K562 (cell line): ENCODE measurements around the gene ACTR5. TPM values are rescaled to one million over a fixed set of nuclear protein-coding genes. Genes with fewer than 3 reads are reported as not detected.
A peak's percentile ranks its signal among the peaks of the same experiment; 100 is the strongest.

ENCODE experiments used
- ARID1B ChIP-seq: fragments of 450-650 bp; IDR thresholded peaks from 2 replicates; pipeline ENCODE4 v1.6.1; 2016; ENCODE audit warnings: antibody characterized with exemption, mild to moderate bottlenecking, inconsistent platforms
- ATF1 ChIP-seq, 2 experiments: fragments of 450-650 bp in 1 of 2; IDR thresholded peaks; 2 replicates each; pipeline ENCODE4 v1.6.1; 2016; ENCODE audit warnings: missing compliant biosample characterization in 1 of 2, missing genetic modification characterization in 1 of 2
- BDP1 ChIP-seq: IDR thresholded peaks from 3 replicates; pipeline ENCODE4 v1.6.1; 2011; ENCODE audit not compliant: insufficient read length, insufficient read depth
- BRCA1 ChIP-seq, 2 experiments: fragments of 450-650 bp in 1 of 2; sonication (generic) in 1 of 2; formaldehyde crosslinking in 1 of 2; IDR thresholded peaks; 2 replicates each; pipeline versions ENCODE4 v1.5.0 to v1.6.1; 2017 to 2020; ENCODE audit warnings: mild to moderate bottlenecking in 1 of 2, missing genetic modification reagents in 1 of 2
- CHD4 ChIP-seq: fragments of 200-600 bp; sonication (generic); IDR thresholded peaks from 3 replicates; pipeline ENCODE4 v1.6.1; 2012; ENCODE audit warnings: low read depth, mild to moderate bottlenecking, mixed read lengths, low read length, inconsistent platforms; ENCODE audit not compliant: insufficient read depth, insufficient replicate concordance, poor library complexity, severe bottlenecking
- CREB1 ChIP-seq, 2 experiments: sonication (generic) in 1 of 2; formaldehyde crosslinking in 1 of 2; IDR thresholded peaks; 2 replicates each; pipeline versions ENCODE4 v1.6.1 to v1.8.0; 2012 to 2022; ENCODE audit warnings: inconsistent platforms in 1 of 2, mild to moderate bottlenecking in 1 of 2, missing genetic modification reagents in 1 of 2, moderate library complexity in 1 of 2
- CXXC5 ChIP-seq: fragments of 250-450 bp; sonication (Bioruptor Pico); IDR thresholded peaks from 2 replicates; pipeline ENCODE4 v1.8.0; 2022; ENCODE audit warnings: inconsistent platforms, mild to moderate bottlenecking, moderate library complexity
- DNMT1 ChIP-seq: fragments of 450-650 bp; IDR thresholded peaks from 2 replicates; pipeline ENCODE4 v1.6.1; 2016; ENCODE audit warnings: antibody characterized with exemption, mild to moderate bottlenecking
- GABPA ChIP-seq: fragments of 200-800 bp; sonication (Bioruptor generic); conservative IDR thresholded peaks from 2 replicates; pipeline ENCODE4 v1.6.1; 2016; ENCODE audit warnings: low read depth, missing genetic modification characterization, missing compliant biosample characterization
- KDM1A ChIP-seq, 2 experiments: fragments of 450-650 bp; IDR thresholded peaks; 2 replicates each; pipeline ENCODE4 v1.6.1; 2016; ENCODE audit warnings: mild to moderate bottlenecking in 2 of 2
- MAFG ChIP-seq: fragments of 450-650 bp; conservative IDR thresholded peaks from 2 replicates; pipeline ENCODE4 v1.6.1; 2016; ENCODE audit warnings: missing genetic modification characterization, missing compliant biosample characterization
- NFE2 ChIP-seq: IDR thresholded peaks from 2 replicates; pipeline ENCODE4 v1.6.1; 2014; ENCODE audit warnings: antibody characterized with exemption, low read depth
- NFXL1 ChIP-seq: fragments of 450-650 bp; formaldehyde crosslinking; IDR thresholded peaks from 2 replicates; pipeline ENCODE4 v1.4.0; 2021; ENCODE audit warnings: mild to moderate bottlenecking
- POLR2AphosphoS2 ChIP-seq: IDR thresholded peaks from 2 replicates; pipeline ENCODE4 v1.6.1; 2012; ENCODE audit warnings: low read length, improper control_type of control experiment
- PTTG1 ChIP-seq: fragments of 450-650 bp; IDR thresholded peaks from 2 replicates; pipeline ENCODE4 v1.6.1; 2016; ENCODE audit warnings: low read depth, mild to moderate bottlenecking, missing genetic modification characterization, missing compliant biosample characterization
- SAFB ChIP-seq: fragments of 200-400 bp; formaldehyde crosslinking; IDR thresholded peaks from 2 replicates; pipeline ENCODE4 v1.6.1; 2017; ENCODE audit warnings: low read depth, low read length, borderline replicate concordance
- SMARCA4 ChIP-seq: fragments of 450-650 bp; IDR thresholded peaks from 2 replicates; pipeline ENCODE4 v1.6.1; 2016
- TSC22D4 ChIP-seq: fragments of 450-650 bp; IDR thresholded peaks from 2 replicates; pipeline ENCODE4 v1.6.1; 2016; ENCODE audit warnings: missing genetic modification characterization, missing biosample characterization, control low read depth
- ZNF3 ChIP-seq: fragments of 250-450 bp; sonication (Bioruptor Pico); IDR thresholded peaks from 2 replicates; pipeline ENCODE4 v1.5.0; 2021; ENCODE audit warnings: mild to moderate bottlenecking, moderate library complexity
- ZNF316 ChIP-seq: fragments of 450-650 bp; IDR thresholded peaks from 2 replicates; pipeline ENCODE4 v1.6.1; 2016
- ZNF57 ChIP-seq: fragments of 450-650 bp; formaldehyde crosslinking; IDR thresholded peaks from 2 replicates; pipeline ENCODE4 v1.4.0; 2020; ENCODE audit warnings: mild to moderate bottlenecking, moderate library complexity
- ZNF699 ChIP-seq: fragments of 250-450 bp; sonication (Bioruptor Pico); IDR thresholded peaks from 2 replicates; pipeline ENCODE4 v1.8.0; 2021; ENCODE audit warnings: mild to moderate bottlenecking, moderate library complexity; ENCODE audit not compliant: insufficient replicate concordance
- polyA plus RNA-seq, 8 experiments: library from polyadenylated mRNA; depleted of rRNA in 4 of 8; stranded (reverse) in 5 of 8; unstranded in 3 of 8; fragments of >200 nt; fragmentation: Nextera tagmentation in 2 of 8; fragmentation: Illumina TruSeq in 1 of 8; extraction: Ambion mirVana in 2 of 8; extraction: Trizol in 1 of 8; gene quantifications; 2 replicates each; pipeline versions ENCODE4 v1.2.1 to v1.2.3, GENCODE V29; 2011 to 2014; ENCODE audit warnings: inconsistent platforms in 1 of 8, missing spikeins in 1 of 8
- total RNA-seq, 7 experiments: library from RNA; depleted of rRNA in 6 of 7; stranded (reverse); fragments of >200 nt in 6 of 7; fragmentation: Illumina TruSeq in 2 of 7; extraction: Trizol in 2 of 7; gene quantifications; 2 replicates each; pipeline versions ENCODE4 v1.2.1 to v1.2.3, GENCODE V29; 2011 to 2021; ENCODE audit warnings: low replicate concordance in 1 of 7
- TF ChIP-seq, protein P1 (sequence below): fragments of 450-650 bp; IDR thresholded peaks from one replicate; pipeline ENCODE4 v1.6.1; 2018; ENCODE audit warnings: mild to moderate bottlenecking, moderate library complexity; ENCODE audit not compliant: partially characterized antibody
- TF ChIP-seq, protein P2 (sequence below): fragments of 250-450 bp; sonication (Bioruptor Pico); IDR thresholded peaks from 2 replicates; pipeline ENCODE4 v1.5.1; 2021; ENCODE audit warnings: mild to moderate bottlenecking

Gene ACTR5
- total and polyA plus RNA-seq, 9 of the 15 experiments (the other 6 are each of a cell fraction or from before 2014, with no cell fraction given) = 0.93 to 18.8 (median 12.9) TPM

GRCh38 chr20:38757145-38757775, 9.0 kb downstream of the ACTR5 start (continued):
- TF ChIP-seq, protein P1, sequence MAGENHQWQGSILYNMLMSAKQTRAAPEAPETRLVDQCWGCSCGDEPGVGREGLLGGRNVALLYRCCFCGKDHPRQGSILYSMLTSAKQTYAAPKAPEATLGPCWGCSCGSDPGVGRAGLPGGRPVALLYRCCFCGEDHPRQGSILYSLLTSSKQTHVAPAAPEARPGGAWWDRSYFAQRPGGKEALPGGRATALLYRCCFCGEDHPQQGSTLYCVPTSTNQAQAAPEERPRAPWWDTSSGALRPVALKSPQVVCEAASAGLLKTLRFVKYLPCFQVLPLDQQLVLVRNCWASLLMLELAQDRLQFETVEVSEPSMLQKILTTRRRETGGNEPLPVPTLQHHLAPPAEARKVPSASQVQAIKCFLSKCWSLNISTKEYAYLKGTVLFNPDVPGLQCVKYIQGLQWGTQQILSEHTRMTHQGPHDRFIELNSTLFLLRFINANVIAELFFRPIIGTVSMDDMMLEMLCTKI = no peak
- TF ChIP-seq CREB1 (IDR thresholded peaks at IDR 0.05) (peak; percentile 65), CREB1 (CRISPR knock-in tag; IDR thresholded peaks at IDR 0.05) (no peak), BDP1 (no peak), BRCA1 (IDR thresholded peaks at IDR 0.05) (no peak), BRCA1 (CRISPR knock-in tag; IDR thresholded peaks at IDR 0.05) (no peak), ARID1B (peak; percentile 53; the same call in 1 of the 2 replicates), DNMT1 (no peak), GABPA (tag) (peak; percentile 51), SMARCA4 (0 out of 2 replicates have a peak, but pooled peaks have one; percentile 37), NFE2 (peak; percentile 62; the same call in 1 of the 2 replicates), ATF1 (CRISPR knock-in tag; IDR thresholded peaks at IDR 0.05) (no peak), ATF1 (tag; IDR thresholded peaks at IDR 0.05) (peak; percentile 84), NFXL1 (CRISPR knock-in tag) (no peak), CHD4 (no peak), TSC22D4 (no peak), POLR2AphosphoS2 (no peak), SAFB (no peak), KDM1A (IDR thresholded peaks at IDR 0.05) (no peak), MAFG (peak; percentile 75), ZNF699 (CRISPR knock-in tag) (no peak), ZNF316 (peak; percentile 72), ZNF3 (CRISPR knock-in tag) (no peak), CXXC5 (CRISPR knock-in tag) (0 out of 2 replicates have a peak, but pooled peaks have one; percentile 12), ZNF57 (CRISPR knock-in tag) (no peak), PTTG1 (tag) (no peak)
- TF ChIP-seq, protein P2, sequence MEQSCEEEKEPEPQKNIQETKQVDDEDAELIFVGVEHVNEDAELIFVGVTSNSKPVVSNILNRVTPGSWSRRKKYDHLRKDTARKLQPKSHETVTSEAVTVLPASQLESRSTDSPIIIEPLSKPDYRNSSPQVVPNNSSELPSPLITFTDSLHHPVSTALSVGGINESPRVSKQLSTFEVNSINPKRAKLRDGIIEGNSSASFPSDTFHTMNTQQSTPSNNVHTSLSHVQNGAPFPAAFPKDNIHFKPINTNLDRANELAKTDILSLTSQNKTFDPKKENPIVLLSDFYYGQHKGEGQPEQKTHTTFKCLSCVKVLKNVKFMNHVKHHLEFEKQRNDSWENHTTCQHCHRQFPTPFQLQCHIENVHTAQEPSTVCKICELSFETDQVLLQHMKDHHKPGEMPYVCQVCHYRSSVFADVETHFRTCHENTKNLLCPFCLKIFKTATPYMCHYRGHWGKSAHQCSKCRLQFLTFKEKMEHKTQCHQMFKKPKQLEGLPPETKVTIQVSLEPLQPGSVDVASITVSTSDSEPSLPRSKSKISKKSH (CRISPR knock-in tag) = no peak
